A673 (cell line): ENCODE data around the gene SLC1A4.

Experiments used
- CTCF ChIP-seq: fragments of 300-800, 200-600 bp; sonication (generic); conservative IDR thresholded peaks from 2 replicates; pipeline ENCODE4 v1.5.1; 2017; ENCODE audit warnings: low read depth, mild to moderate bottlenecking, antibody characterized with exemption, low read length, moderate library complexity, mixed read lengths
- EZH2 ChIP-seq: fragments of 200-600 bp; sonication (generic); IDR thresholded peaks from 2 replicates; pipeline ENCODE4 v1.6.1; 2017; ENCODE audit warnings: borderline replicate concordance, low read depth, mild to moderate bottlenecking, mixed read lengths, antibody characterized with exemption, low read length; ENCODE audit not compliant: poor library complexity, severe bottlenecking

- TF ChIP-seq CTCF, result no peak
- TF ChIP-seq EZH2, result no peak
Observed at GRCh38 chr2:65032019-65032975, 43.1 kb downstream of the SLC1A4 start.
